Neural crest cell (in vitro differentiated cells): ENCODE data around the gene INPPL1. TPM values are rescaled to one million over a fixed set of nuclear protein-coding genes. Genes with fewer than 3 reads are reported as not detected.
A peak's percentile ranks its signal among the peaks of the same experiment; 100 is the strongest.

Source experiments
- DNase-seq: peaks from one replicate; pipeline ENCODE4 v3.0.0; 2021; ENCODE audit warnings: low read depth, mixed read lengths, low spot score
- H3K27ac Mint-ChIP-seq: one replicate; pipeline ENCODE4 v1.8.0; 2021; ENCODE audit warnings: mild to moderate bottlenecking, mixed read lengths; ENCODE audit not compliant: unreplicated experiment
- H3K27me3 Mint-ChIP-seq: 2 replicates; pipeline ENCODE4 v1.8.0; 2021; ENCODE audit warnings: low read depth, mild to moderate bottlenecking, mixed read lengths
- H3K36me3 Mint-ChIP-seq: 2 replicates; pipeline ENCODE4 v1.8.0; 2021; ENCODE audit warnings: low read depth, mild to moderate bottlenecking, mixed read lengths
- H3K4me1 Mint-ChIP-seq: 2 replicates; pipeline ENCODE4 v1.8.0; 2021; ENCODE audit warnings: mixed read lengths
- H3K4me3 Mint-ChIP-seq: one replicate; pipeline ENCODE4 v1.8.0; 2021; ENCODE audit warnings: mild to moderate bottlenecking, mixed read lengths
- H3K9me3 Mint-ChIP-seq: 2 replicates; pipeline ENCODE4 v1.8.0; 2021; ENCODE audit warnings: mixed read lengths
- CTCF ChIP-seq: fragments of 200-600 bp; sonication (generic); conservative IDR thresholded peaks from 2 replicates; pipeline ENCODE4 v1.5.0; 2021; ENCODE audit warnings: antibody characterized with exemption, mild to moderate bottlenecking
- total RNA-seq: library from RNA; stranded (reverse); gene quantifications from 2 replicates; pipeline ENCODE4 v1.2.1, GENCODE V29; 2021

The INPPL1 gene
- total RNA-seq, 1 donor from 2014 or later: 247 TPM

- Mint-ChIP-seq H3K4me1 (peaks cover 26% of the 10 kb centered on the region), H3K36me3 (peaks cover 9% of the 10 kb centered on the region)
- DNase-seq: no peak
Measured at GRCh38 chr11:72227316-72228228, 3.0 kb downstream of the INPPL1 start.

DNA sequence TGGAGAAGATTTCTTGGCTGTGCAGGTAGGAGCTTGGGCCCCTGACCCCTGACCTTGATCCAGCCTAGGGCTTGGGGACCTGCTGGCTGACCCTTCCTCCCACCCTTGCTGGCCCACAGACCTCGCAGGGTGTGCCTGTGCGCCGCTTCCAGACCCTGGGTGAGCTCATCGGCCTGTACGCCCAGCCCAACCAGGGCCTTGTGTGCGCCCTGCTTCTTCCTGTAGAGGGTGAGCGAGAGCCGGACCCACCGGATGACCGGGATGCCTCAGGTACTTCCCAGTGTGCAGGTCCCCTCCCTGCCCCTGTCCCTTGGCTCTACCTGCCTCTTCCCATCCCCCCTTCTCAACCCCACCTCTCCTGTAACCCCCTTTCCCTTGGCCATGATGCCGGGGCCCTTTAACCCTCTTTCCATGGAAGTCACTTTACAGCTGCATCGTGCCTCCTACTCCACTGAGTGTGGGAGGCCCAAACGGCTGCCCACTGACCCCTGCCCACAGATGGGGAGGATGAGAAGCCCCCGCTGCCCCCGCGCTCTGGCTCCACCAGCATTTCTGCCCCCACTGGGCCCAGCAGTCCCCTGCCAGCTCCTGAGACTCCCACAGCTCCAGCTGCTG is 3.8 kb downstream of the INPPL1 start:
- Mint-ChIP-seq H3K4me3 (peak overlapping the region; percentile 67), H3K9me3 (no peaks in the 10 kb centered on the region), H3K36me3 (peaks cover 9% of the 10 kb centered on the region), H3K27me3 (no peaks in the 10 kb centered on the region), H3K27ac (no peak overlapping the region), H3K4me1 (peaks cover 21% of the 10 kb centered on the region)
- no peak for TF ChIP-seq CTCF
- DNase-seq: no peak

More at GRCh38 chr11:72227316-72228228, 3.0 kb downstream of the INPPL1 start:
- Mint-ChIP-seq H3K4me3 (peak overlapping the region; percentile 96), H3K27me3 (no peaks in the 10 kb centered on the region), H3K27ac (no peak overlapping the region), H3K9me3 (no peaks in the 10 kb centered on the region)
- TF ChIP-seq CTCF: no peak

- Mint-ChIP-seq H3K9me3 (no peaks in the 10 kb centered on the region), H3K4me3 (peak overlapping the region; percentile 67), H3K4me1 (peaks cover 21% of the 10 kb centered on the region), H3K27ac (no peak overlapping the region), H3K27me3 (no peaks in the 10 kb centered on the region), H3K36me3 (peaks cover 12% of the 10 kb centered on the region)
- TF ChIP-seq CTCF: no peak
- DNase-seq: no peak
Measured at GRCh38 chr11:72228844-72229231, 4.3 kb downstream of the INPPL1 start.

DNA sequence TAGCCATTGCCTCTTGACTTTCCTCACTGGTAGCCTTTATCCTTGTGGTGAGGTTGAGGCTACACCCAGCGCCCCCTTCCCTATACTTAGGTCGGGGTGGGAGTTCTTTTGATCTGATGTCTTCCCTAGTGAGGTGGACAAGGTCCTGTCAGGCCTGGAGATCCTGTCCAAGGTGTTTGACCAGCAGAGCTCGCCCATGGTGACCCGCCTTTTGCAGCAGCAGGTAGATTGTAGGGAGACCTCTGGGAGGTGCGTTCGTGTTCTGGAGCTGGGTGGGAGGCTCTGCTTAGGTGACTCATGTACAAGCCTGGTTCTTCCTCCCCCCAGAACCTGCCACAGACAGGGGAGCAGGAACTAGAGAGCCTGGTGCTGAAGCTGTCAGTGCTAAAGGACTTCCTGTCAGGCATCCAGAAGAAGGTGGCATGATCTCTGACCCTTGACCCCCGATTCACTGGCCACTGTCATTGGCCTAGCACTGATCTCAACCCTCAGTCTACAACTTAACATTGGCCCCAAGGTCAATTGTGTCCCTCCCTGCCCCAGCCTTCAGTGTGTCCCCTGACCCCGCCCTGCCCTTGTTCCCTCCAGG is 4.9 kb downstream of the INPPL1 start:
- Mint-ChIP-seq H3K27ac (no peak overlapping the region), H3K27me3 (no peaks in the 10 kb centered on the region), H3K4me1 (peaks cover 23% of the 10 kb centered on the region), H3K4me3 (peak overlapping the region; percentile 67), H3K36me3 (peaks cover 12% of the 10 kb centered on the region), H3K9me3 (no peaks in the 10 kb centered on the region)
- DNase-seq: no peak
- no peak for TF ChIP-seq CTCF

GRCh38 chr11:72229925-72230763 is 5.6 kb downstream of the INPPL1 start:
- no peak for TF ChIP-seq CTCF
- H3K4me1 Mint-ChIP-seq: peaks cover 27% of the 10 kb centered on the region
- DNase-seq: no peak
- H3K9me3 Mint-ChIP-seq: no peaks in the 10 kb centered on the region
- peak overlapping the region; percentile 9 for H3K4me3 Mint-ChIP-seq
- peaks cover 12% of the 10 kb centered on the region for H3K36me3 Mint-ChIP-seq
- peaks cover 2% of the 10 kb centered on the region for H3K27me3 Mint-ChIP-seq
- H3K27ac Mint-ChIP-seq: no peak overlapping the region
